ENCODE measurements around the gene ZNF552.
"Not testable (repeated sequence)": the region's sequence is repeated elsewhere in the genome, so short reads cannot be mapped to it uniquely, and the experiment has no call there.

ZNF552 gene

DNA sequence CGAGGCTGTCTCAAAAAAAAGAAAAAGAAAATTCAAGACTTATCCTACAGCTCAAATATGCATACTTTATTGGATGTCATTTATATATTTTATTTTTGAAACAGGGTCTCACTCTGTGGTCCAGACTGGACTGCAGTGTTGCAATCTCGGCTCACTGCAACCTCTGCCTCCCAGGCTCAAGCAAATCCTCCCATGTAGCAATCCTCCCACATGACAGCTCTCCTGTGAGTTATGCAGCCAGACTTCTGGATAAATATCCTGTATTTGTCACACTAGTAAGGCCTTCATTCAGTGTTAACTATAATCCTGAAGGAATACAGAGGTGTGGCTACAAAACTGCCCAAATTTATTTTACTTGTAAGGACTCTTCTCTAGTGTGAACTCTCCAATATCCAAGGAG lies 7.2 kb downstream of the ZNF552 start:
- DNase-seq (ENCODE audit: low read depth): no peak
- TF ChIP-seq, protein P1, sequence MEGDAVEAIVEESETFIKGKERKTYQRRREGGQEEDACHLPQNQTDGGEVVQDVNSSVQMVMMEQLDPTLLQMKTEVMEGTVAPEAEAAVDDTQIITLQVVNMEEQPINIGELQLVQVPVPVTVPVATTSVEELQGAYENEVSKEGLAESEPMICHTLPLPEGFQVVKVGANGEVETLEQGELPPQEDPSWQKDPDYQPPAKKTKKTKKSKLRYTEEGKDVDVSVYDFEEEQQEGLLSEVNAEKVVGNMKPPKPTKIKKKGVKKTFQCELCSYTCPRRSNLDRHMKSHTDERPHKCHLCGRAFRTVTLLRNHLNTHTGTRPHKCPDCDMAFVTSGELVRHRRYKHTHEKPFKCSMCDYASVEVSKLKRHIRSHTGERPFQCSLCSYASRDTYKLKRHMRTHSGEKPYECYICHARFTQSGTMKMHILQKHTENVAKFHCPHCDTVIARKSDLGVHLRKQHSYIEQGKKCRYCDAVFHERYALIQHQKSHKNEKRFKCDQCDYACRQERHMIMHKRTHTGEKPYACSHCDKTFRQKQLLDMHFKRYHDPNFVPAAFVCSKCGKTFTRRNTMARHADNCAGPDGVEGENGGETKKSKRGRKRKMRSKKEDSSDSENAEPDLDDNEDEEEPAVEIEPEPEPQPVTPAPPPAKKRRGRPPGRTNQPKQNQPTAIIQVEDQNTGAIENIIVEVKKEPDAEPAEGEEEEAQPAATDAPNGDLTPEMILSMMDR (IDR thresholded peaks at IDR 0.05; ENCODE audit: control insufficient read depth, insufficient read depth, low read depth, low read length, missing control alignments): no peak
- no peak overlapping the region for H3K4me3 ChIP-seq (ENCODE audit: control insufficient read depth, low read depth, low read length)

DNA sequence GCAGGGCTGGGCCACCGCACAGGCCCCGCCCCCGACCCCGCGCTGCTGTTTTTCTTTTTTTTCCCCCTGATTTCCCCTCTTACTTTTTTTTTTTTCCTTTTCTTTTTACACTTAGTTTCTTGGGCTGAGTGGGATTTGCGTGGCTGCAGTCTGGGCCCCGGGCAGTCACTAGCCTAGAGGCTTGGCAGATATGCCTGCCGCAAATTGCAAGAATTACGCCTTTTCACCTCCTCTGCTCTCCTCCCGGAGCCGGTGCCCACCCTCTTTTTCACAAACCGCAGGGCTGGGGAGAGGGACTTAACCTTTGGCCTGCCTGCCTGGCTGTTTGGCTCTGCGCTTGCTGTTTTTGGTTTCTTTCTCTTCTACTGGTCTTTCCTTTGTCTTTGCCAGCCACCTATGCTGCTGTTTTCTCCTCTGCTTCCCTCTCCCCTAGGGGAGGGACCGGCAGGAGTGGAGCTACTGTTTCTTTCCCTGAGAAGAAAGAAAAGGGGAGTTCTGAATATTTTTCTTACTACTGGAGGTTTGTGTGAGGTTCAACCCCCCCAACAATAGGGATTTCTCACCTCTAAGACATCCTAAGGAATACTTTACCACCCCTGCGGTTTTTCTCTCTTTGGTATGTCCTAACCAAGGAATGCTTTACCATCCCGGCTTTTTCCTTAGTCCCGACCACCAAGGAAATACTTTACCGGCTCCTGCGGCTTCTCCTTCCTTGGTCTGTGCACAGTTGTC lies 11.0 kb downstream of the ZNF552 start:
- DNase-seq (ENCODE audit: low read depth): peak; percentile 67
- TF ChIP-seq, protein P1 (IDR thresholded peaks at IDR 0.05; ENCODE audit: control insufficient read depth, insufficient read depth, low read depth, low read length, missing control alignments): no peak
- peak overlapping the region; percentile 64 for H3K4me3 ChIP-seq (ENCODE audit: control insufficient read depth, low read depth, low read length)

DNA sequence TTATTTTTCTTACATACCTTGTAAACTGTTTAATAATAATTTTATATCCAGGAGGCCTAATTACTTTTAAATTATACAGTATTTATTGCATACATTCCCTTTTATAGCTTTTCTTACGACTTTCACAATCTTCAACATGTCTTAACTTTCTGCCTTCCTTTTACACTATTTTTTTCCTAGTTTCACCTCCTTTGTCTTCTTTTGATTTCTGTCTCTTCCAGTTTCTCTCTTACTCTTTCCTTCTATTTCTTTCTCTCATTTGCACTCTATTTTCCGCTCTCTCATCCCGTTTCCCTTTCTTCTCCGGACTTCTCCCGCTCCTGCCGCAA lies 11.5 kb downstream of the ZNF552 start:
- DNase-seq (ENCODE audit: low read depth): no peak
- TF ChIP-seq, protein P1 (IDR thresholded peaks at IDR 0.05; ENCODE audit: control insufficient read depth, insufficient read depth, low read depth, low read length, missing control alignments): no peak
- peak overlapping the region; percentile 64 for H3K4me3 ChIP-seq (ENCODE audit: control insufficient read depth, low read depth, low read length)

DNA sequence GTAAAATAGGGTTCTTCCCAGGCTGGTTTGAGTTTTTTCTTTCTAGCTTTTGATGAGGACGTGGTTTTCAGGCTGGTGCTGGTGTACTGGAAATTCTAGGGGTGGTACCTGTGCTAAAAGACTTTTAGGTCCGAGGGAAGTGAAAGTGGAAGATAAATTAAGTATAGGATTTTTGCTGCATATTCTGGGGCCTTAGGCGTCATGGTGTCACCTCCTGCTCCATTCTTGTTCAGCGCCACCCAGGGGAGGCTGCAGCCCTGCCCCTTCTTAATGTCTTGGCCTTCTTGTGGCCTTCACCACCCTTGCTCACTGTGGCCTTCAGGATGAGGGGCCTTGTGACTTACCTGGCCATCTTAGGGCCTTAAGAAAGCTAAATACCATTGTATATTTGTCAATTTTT lies 12.4 kb downstream of the ZNF552 start:
- TF ChIP-seq, protein P1 (IDR thresholded peaks at IDR 0.05; ENCODE audit: control insufficient read depth, insufficient read depth, low read depth, low read length, missing control alignments): no peak
- no peak overlapping the region for H3K4me3 ChIP-seq (ENCODE audit: control insufficient read depth, low read depth, low read length)
- no peak for DNase-seq (ENCODE audit: low read depth)

DNA sequence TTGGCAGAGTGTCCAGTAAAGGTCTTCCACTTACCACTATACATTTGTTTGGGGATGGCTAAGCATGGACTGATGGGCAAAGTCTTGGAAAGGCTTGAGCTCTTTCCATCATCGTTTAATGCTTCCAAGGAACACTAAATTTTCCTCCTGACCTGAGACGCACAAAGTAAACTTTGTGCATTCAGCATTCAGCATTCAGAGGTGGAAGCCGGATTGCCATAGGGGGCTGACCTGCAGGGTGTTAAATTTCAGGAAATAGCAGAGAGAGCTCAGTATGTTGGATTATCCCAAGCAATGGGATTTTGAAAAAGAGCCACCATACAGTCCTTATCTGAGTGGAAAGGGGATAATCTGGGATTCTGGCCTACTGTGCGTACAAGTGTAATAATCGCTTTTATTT lies 14.0 kb downstream of the ZNF552 start:
- TF ChIP-seq, protein P1 (IDR thresholded peaks at IDR 0.05; ENCODE audit: control insufficient read depth, insufficient read depth, low read depth, low read length, missing control alignments): no peak
- H3K4me3 ChIP-seq (ENCODE audit: control insufficient read depth, low read depth, low read length): no peak overlapping the region
- no peak for DNase-seq (ENCODE audit: low read depth)

DNA sequence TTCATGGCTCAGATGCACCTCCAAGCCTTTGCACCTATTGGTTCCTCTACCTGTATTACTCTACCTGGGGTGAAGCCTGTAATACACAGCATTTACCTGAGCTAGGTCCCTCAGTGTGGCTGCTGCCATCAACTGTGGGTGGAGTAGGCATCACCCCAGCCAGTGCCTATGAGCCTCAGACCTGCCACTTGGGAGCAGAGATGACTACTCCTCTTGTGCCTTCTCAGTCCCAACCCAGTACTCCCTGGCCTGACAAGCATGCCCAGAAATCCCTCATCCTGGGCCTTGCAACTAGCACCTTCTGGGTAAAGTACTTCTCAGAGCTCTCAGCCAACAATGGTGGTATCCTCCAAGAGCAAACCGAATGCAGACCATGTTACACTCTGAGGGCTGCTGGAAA lies 18.1 kb downstream of the ZNF552 start:
- DNase-seq (ENCODE audit: low read depth); H3K4me3 ChIP-seq (ENCODE audit: control insufficient read depth, low read depth, low read length): not testable (repeated sequence)

DNA sequence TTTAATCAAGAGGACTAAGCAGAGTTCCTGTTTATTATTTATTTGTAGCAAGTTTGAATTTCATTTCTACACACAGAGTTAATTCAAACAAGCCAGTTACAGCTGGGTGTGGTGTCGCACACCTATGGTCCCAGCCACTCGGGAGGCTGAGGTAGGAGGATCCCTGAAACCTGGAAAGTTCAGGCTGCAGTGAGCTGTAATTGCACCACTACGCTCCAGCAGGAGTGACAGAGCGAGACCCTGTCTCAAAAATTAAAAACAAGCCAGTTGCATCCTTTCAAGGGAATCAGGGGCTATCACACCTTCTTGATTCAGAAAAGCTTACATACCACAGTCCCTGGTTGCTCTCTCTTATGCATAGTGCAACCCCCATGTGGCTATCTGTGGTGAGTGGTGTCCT lies 25.4 kb downstream of the ZNF552 start:
- no peak for DNase-seq (ENCODE audit: low read depth)
- H3K4me3 ChIP-seq (ENCODE audit: control insufficient read depth, low read depth, low read length): no peak overlapping the region
- TF ChIP-seq, protein P1 (IDR thresholded peaks at IDR 0.05; ENCODE audit: control insufficient read depth, insufficient read depth, low read depth, low read length, missing control alignments): no peak

All from AG09309 (cell line).